ENCODE results near the gene CDADC1. TPM values are rescaled to one million over a fixed set of nuclear protein-coding genes. Genes with fewer than 3 reads are reported as not detected.

Gene CDADC1
- total RNA-seq, 1 experiment from 2014 or later = 4.0 TPM

- H3K27ac Mint-ChIP-seq = no peak overlapping the region
- H3K4me1 Mint-ChIP-seq = no peaks in the 10 kb centered on the region
- DNase-seq (ENCODE audit: low spot score) (no peak), ATAC-seq (no peak)
- POLR2A ChIA-PET = no interaction called here
- TF ChIP-seq FOXJ3 (CRISPR knock-in tag; IDR thresholded peaks at IDR 0.05; ENCODE audit: borderline replicate concordance) = no peak
- no peak for TF ChIP-seq CTCF (IDR thresholded peaks at IDR 0.05)
- TF ChIP-seq ZNF671 (CRISPR knock-in tag; IDR thresholded peaks at IDR 0.05) = no peak
- TF ChIP-seq CREB1 (CRISPR knock-in tag; IDR thresholded peaks at IDR 0.05) = no peak
- TF ChIP-seq, protein P1, sequence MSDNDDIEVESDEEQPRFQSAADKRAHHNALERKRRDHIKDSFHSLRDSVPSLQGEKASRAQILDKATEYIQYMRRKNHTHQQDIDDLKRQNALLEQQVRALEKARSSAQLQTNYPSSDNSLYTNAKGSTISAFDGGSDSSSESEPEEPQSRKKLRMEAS (CRISPR knock-in tag; IDR thresholded peaks at IDR 0.05) = no peak
- no peak for TF ChIP-seq TCF7 (CRISPR knock-in tag; IDR thresholded peaks at IDR 0.05; ENCODE audit: low read depth)
- no peak for TF ChIP-seq ATF1 (CRISPR knock-in tag; IDR thresholded peaks at IDR 0.05)
- TF ChIP-seq ZNF219 (CRISPR knock-in tag; IDR thresholded peaks at IDR 0.05; ENCODE audit: borderline replicate concordance) = no peak
- no peak for TF ChIP-seq ZNF416 (CRISPR knock-in tag; IDR thresholded peaks at IDR 0.05)
- no peak for TF ChIP-seq ETV6 (CRISPR knock-in tag; IDR thresholded peaks at IDR 0.05)
- no peak overlapping the region for H3K4me3 Mint-ChIP-seq
- no peaks in the 10 kb centered on the region for H3K36me3 Mint-ChIP-seq
- H3K27me3 Mint-ChIP-seq (ENCODE audit: low read depth) = no peaks in the 10 kb centered on the region
- CTCF ChIA-PET = no interaction called here
- H3K9me3 Mint-ChIP-seq = no peaks in the 10 kb centered on the region
These were observed 93.8 kb downstream of the CDADC1 start for GRCh38 chr13:49341517-49341916.

DNA sequence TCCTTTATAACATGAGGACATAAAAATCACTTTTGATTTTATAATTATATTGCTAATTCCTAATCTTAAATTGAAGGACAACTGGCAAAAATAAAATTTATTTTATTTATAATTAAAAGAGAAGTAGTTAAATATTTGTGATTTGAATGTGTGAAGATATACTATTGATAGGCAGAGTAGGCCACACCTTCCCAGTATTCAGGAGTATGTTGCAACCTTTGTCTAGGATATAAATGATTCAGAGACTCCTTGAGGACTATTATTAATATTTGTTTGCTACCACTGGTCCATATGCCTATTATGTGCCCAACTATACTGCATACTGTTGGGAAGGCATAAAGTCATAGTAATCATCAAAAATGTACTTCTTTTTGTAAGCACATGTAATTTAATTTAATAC, 94.2 kb downstream of the CDADC1 start:
- Mint-ChIP-seq H3K4me1 (no peaks in the 10 kb centered on the region), H3K36me3 (no peaks in the 10 kb centered on the region), H3K27ac (no peak overlapping the region), H3K4me3 (no peak overlapping the region), H3K27me3 (ENCODE audit: low read depth) (no peaks in the 10 kb centered on the region), H3K9me3 (no peaks in the 10 kb centered on the region)
- DNase-seq (ENCODE audit: low spot score) (no peak), ATAC-seq (no peak)
- CTCF ChIA-PET = no interaction called here
- POLR2A ChIA-PET = no interaction called here
- no peak for TF ChIP-seq ZBTB21 (CRISPR knock-in tag; IDR thresholded peaks at IDR 0.05; ENCODE audit: borderline replicate concordance)
- TF ChIP-seq ZNF671 (CRISPR knock-in tag; IDR thresholded peaks at IDR 0.05) = no peak
- TF ChIP-seq, protein P2, sequence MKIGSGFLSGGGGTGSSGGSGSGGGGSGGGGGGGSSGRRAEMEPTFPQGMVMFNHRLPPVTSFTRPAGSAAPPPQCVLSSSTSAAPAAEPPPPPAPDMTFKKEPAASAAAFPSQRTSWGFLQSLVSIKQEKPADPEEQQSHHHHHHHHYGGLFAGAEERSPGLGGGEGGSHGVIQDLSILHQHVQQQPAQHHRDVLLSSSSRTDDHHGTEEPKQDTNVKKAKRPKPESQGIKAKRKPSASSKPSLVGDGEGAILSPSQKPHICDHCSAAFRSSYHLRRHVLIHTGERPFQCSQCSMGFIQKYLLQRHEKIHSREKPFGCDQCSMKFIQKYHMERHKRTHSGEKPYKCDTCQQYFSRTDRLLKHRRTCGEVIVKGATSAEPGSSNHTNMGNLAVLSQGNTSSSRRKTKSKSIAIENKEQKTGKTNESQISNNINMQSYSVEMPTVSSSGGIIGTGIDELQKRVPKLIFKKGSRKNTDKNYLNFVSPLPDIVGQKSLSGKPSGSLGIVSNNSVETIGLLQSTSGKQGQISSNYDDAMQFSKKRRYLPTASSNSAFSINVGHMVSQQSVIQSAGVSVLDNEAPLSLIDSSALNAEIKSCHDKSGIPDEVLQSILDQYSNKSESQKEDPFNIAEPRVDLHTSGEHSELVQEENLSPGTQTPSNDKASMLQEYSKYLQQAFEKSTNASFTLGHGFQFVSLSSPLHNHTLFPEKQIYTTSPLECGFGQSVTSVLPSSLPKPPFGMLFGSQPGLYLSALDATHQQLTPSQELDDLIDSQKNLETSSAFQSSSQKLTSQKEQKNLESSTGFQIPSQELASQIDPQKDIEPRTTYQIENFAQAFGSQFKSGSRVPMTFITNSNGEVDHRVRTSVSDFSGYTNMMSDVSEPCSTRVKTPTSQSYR (CRISPR knock-in tag; IDR thresholded peaks at IDR 0.05) = no peak
- no peak for TF ChIP-seq NR1H2 (CRISPR knock-in tag; IDR thresholded peaks at IDR 0.05)
- TF ChIP-seq, protein P3, sequence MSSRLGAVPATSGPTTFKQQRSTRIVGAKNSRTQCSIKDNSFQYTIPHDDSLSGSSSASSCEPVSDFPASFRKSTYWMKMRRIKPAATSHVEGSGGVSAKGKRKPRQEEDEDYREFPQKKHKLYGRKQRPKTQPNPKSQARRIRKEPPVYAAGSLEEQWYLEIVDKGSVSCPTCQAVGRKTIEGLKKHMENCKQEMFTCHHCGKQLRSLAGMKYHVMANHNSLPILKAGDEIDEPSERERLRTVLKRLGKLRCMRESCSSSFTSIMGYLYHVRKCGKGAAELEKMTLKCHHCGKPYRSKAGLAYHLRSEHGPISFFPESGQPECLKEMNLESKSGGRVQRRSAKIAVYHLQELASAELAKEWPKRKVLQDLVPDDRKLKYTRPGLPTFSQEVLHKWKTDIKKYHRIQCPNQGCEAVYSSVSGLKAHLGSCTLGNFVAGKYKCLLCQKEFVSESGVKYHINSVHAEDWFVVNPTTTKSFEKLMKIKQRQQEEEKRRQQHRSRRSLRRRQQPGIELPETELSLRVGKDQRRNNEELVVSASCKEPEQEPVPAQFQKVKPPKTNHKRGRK (CRISPR knock-in tag; IDR thresholded peaks at IDR 0.05; ENCODE audit: borderline replicate concordance) = no peak

- no peaks in the 10 kb centered on the region for H3K4me1 Mint-ChIP-seq
- H3K27me3 Mint-ChIP-seq (ENCODE audit: low read depth) = no peaks in the 10 kb centered on the region
- H3K27ac Mint-ChIP-seq = no peak overlapping the region
- POLR2A ChIA-PET = no interaction called here
- no peaks in the 10 kb centered on the region for H3K36me3 Mint-ChIP-seq
- CTCF ChIA-PET = no interaction called here
- no peaks in the 10 kb centered on the region for H3K9me3 Mint-ChIP-seq
- ATAC-seq (no peak), DNase-seq (ENCODE audit: low spot score) (no peak)
- no peak overlapping the region for H3K4me3 Mint-ChIP-seq
- TF ChIP-seq, protein P4, sequence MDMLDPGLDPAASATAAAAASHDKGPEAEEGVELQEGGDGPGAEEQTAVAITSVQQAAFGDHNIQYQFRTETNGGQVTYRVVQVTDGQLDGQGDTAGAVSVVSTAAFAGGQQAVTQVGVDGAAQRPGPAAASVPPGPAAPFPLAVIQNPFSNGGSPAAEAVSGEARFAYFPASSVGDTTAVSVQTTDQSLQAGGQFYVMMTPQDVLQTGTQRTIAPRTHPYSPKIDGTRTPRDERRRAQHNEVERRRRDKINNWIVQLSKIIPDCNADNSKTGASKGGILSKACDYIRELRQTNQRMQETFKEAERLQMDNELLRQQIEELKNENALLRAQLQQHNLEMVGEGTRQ (CRISPR knock-in tag; IDR thresholded peaks at IDR 0.05) = no peak
- TF ChIP-seq MXD4 (CRISPR knock-in tag; IDR thresholded peaks at IDR 0.05; ENCODE audit: borderline replicate concordance) = no peak
- TF ChIP-seq FOXJ3 (CRISPR knock-in tag; IDR thresholded peaks at IDR 0.05; ENCODE audit: borderline replicate concordance) = no peak
- TF ChIP-seq ZNF416 (CRISPR knock-in tag; IDR thresholded peaks at IDR 0.05) = no peak
- no peak for TF ChIP-seq SP1 (CRISPR knock-in tag; conservative IDR thresholded peaks at IDR 0.05)
- TF ChIP-seq NFYB (CRISPR knock-in tag; conservative IDR thresholded peaks at IDR 0.05; ENCODE audit: low read depth) = no peak
- no peak for TF ChIP-seq ZBTB21 (CRISPR knock-in tag; IDR thresholded peaks at IDR 0.05; ENCODE audit: borderline replicate concordance)
- no peak for TF ChIP-seq ZNF219 (CRISPR knock-in tag; IDR thresholded peaks at IDR 0.05; ENCODE audit: borderline replicate concordance)
- TF ChIP-seq, protein P5, sequence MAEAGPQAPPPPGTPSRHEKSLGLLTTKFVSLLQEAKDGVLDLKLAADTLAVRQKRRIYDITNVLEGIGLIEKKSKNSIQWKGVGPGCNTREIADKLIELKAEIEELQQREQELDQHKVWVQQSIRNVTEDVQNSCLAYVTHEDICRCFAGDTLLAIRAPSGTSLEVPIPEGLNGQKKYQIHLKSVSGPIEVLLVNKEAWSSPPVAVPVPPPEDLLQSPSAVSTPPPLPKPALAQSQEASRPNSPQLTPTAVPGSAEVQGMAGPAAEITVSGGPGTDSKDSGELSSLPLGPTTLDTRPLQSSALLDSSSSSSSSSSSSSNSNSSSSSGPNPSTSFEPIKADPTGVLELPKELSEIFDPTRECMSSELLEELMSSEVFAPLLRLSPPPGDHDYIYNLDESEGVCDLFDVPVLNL (CRISPR knock-in tag; IDR thresholded peaks at IDR 0.05; ENCODE audit: borderline replicate concordance, low read depth) = no peak
- TF ChIP-seq TEAD4 (CRISPR knock-in tag; IDR thresholded peaks at IDR 0.05) = no peak
- TF ChIP-seq CBFB (CRISPR knock-in tag; IDR thresholded peaks at IDR 0.05; ENCODE audit: low read depth) = no peak
- no peak for TF ChIP-seq ZNF138 (CRISPR knock-in tag; conservative IDR thresholded peaks at IDR 0.05)
- TF ChIP-seq GABPB1 (CRISPR knock-in tag; IDR thresholded peaks at IDR 0.05) = no peak
These were observed 94.7 kb downstream of the CDADC1 start for GRCh38 chr13:49342454-49342853.

Data from WTC11 (cell line).